Activated T-helper 2 cell treated with anti-CD3 and anti-CD28 coated beads, Interferon-gamma antibody, Interleukin-2, Interleukin-4, amounts not matched to agents 10 μg/mL and 5 μg/mL and 100 μg/mL, durations not matched to agents 14 hours and 24 hours and 36 hours (primary cell): ENCODE measurements around the gene ZNF563. TPM values are rescaled to one million over a fixed set of nuclear protein-coding genes. Genes with fewer than 3 reads are reported as not detected.

Source experiments
- DNase-seq: peaks from one replicate; pipeline ENCODE4 v3.0.0; 2021; ENCODE audit warnings: low spot score
- H3K27ac Mint-ChIP-seq: one replicate; pipeline ENCODE4 v1.8.0; 2021; ENCODE audit warnings: mixed read lengths
- H3K27me3 Mint-ChIP-seq: one replicate; pipeline ENCODE4 v1.8.0; 2021; ENCODE audit warnings: low read depth, mixed read lengths
- H3K36me3 Mint-ChIP-seq: one replicate; pipeline ENCODE4 v1.8.0; 2021; ENCODE audit warnings: low read depth, mixed read lengths
- H3K4me1 Mint-ChIP-seq: one replicate; pipeline ENCODE4 v1.8.0; 2021; ENCODE audit warnings: low read depth, mixed read lengths
- H3K4me3 Mint-ChIP-seq: one replicate; pipeline ENCODE4 v1.8.0; 2021; ENCODE audit warnings: low read depth, mild to moderate bottlenecking, moderate library complexity, mixed read lengths
- H3K9me3 Mint-ChIP-seq: one replicate; pipeline ENCODE4 v1.8.0; 2021; ENCODE audit warnings: mixed read lengths
- intact Hi-C: fragments of 100-400 bp; cut with micrococcal nuclease; formaldehyde crosslinking; loops from one replicate; pipeline ENCODE4 v1.15.1; 2023
- total RNA-seq: library from RNA; stranded (reverse); gene quantifications from 2 replicates; pipeline ENCODE4 v1.2.3, GENCODE V29; 2022

The ZNF563 gene
- total RNA-seq, 1 donor from 2014 or later = 4.2 TPM

DNA sequence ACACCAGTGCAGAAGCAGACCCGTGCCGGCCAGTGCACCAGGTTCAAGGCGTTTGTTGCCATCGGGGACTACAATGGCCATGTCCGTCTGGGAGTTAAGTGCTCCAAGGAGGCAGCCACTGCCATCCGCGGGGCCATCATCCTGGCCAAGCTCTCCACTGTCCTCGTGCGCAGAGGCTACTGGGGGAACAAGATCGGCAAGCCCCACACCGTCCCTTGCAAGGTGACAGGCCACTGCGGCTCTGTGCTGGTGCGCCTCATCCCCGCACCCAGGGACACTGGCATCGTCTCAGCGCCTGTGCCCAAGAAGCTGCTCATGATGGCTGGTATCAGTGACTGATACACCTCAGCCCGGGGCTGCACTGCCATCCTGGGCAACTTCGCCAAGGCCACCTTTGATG lies 48.8 kb downstream of the ZNF563 start:
- no peaks in the 10 kb centered on the region for H3K27me3 Mint-ChIP-seq
- no peak for DNase-seq
- H3K36me3 Mint-ChIP-seq = peaks cover 83% of the 10 kb centered on the region
- intact Hi-C loops = no loop called here
- peaks cover 50% of the 10 kb centered on the region for H3K9me3 Mint-ChIP-seq
- H3K4me3 Mint-ChIP-seq = no peak overlapping the region
- no peak overlapping the region for H3K27ac Mint-ChIP-seq
- peaks cover 10% of the 10 kb centered on the region for H3K4me1 Mint-ChIP-seq

DNA sequence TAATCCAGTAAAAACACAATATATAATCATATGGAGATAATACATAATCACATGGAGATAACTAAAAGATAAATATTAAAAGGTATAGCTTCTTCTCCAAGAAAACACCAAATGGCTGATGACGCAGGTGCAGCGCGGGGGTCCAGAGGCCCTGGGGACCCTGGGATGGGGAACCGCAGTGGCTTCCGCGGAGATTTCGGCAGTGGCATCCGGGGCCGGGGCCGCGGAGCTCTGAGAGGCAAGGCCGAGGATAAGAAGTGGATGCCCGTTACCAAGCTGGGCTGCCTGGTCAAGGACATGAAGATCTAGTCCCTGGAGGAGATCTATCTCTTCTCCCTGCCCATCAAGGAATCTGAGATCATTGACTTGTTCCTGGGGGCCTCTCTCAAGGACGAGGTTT lies 49.2 kb downstream of the ZNF563 start:
- no peaks in the 10 kb centered on the region for H3K27me3 Mint-ChIP-seq
- no peak overlapping the region for H3K4me3 Mint-ChIP-seq
- H3K4me1 Mint-ChIP-seq = peaks cover 6% of the 10 kb centered on the region
- H3K9me3 Mint-ChIP-seq = peaks cover 54% of the 10 kb centered on the region
- no peak overlapping the region for H3K27ac Mint-ChIP-seq
- peaks cover 83% of the 10 kb centered on the region for H3K36me3 Mint-ChIP-seq
- intact Hi-C loops = no loop called here
- no peak for DNase-seq

DNA sequence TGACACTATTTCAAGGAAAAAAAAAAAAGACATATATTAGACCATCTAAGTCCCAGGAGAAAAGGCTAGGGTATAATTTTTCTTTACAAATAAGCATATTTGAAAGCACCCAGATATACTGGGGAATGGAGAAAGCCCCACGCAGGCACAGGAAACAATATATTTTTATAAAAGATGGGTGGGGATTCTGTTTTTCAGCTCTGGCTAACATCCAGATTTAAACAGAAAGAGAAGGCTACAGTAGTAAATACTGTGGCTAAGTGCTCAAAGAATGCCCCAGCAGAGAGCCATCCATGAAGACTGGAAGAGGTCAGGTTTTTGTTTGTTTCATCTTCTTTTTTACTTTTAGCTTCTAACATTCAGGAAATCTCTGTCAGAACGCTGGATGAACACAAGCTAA lies 54.7 kb downstream of the ZNF563 start:
- H3K36me3 Mint-ChIP-seq = peaks cover 86% of the 10 kb centered on the region
- no peaks in the 10 kb centered on the region for H3K4me1 Mint-ChIP-seq
- no peak overlapping the region for H3K27ac Mint-ChIP-seq
- intact Hi-C loops = no loop called here
- peaks cover 80% of the 10 kb centered on the region for H3K9me3 Mint-ChIP-seq
- no peaks in the 10 kb centered on the region for H3K27me3 Mint-ChIP-seq
- DNase-seq = no peak
- H3K4me3 Mint-ChIP-seq = no peak overlapping the region

DNA sequence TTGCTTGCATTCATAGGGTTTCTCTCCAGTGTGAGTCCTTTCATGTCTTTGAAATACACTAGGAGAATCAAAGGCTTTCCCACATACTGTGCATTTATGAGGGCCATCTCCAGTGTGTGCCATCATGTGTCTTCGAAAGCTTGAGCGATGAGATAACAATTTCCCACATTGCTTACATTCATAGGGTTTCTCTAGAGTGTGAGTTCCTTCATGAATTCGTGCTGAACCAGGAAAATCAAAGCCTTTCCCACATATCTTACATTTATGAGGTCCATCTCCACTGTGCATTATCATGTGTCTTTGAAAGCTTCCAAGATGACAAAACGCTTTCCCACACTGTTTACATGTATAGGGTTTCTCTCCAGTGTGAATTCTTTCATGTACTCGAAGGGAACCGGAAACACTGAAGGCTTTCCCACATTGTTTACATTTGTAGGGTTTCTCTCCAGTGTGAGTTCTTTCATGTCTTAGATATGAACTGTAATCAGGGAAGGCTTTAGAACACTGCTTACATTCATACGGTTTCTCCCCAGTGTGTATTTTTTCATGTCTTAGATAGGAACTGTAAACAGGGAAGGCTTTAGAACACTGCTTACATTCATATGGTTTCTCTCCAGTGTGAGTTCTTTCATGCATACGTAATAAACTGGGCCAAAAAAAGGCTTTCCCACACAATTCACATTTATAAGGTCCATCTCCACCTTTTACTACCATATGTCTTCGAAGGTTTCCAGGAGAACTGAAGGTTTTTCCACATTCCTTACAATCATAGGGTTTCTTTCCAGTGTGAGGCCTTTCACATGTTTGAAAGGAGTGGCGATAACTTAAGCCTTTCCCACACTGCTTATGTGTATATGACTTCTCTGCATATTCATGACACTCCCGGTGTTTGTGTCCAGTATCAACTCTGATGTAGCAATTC lies 60.2 kb downstream of the ZNF563 start:
- no peaks in the 10 kb centered on the region for H3K4me1 Mint-ChIP-seq
- DNase-seq = no peak
- H3K27ac Mint-ChIP-seq = no peak overlapping the region
- H3K4me3 Mint-ChIP-seq = no peak overlapping the region
- intact Hi-C loops = no loop called here
- H3K36me3 Mint-ChIP-seq = peaks cover 85% of the 10 kb centered on the region
- peaks cover 83% of the 10 kb centered on the region for H3K9me3 Mint-ChIP-seq
- no peaks in the 10 kb centered on the region for H3K27me3 Mint-ChIP-seq

GRCh38 chr19:12272386-12272785 lies 61.0 kb downstream of the ZNF563 start:
- no peaks in the 10 kb centered on the region for H3K27me3 Mint-ChIP-seq
- H3K36me3 Mint-ChIP-seq = peaks cover 81% of the 10 kb centered on the region
- no peak overlapping the region for H3K4me3 Mint-ChIP-seq
- no peaks in the 10 kb centered on the region for H3K4me1 Mint-ChIP-seq
- H3K9me3 Mint-ChIP-seq = peaks cover 84% of the 10 kb centered on the region
- intact Hi-C loops = no loop called here
- no peak for DNase-seq
- H3K27ac Mint-ChIP-seq = no peak overlapping the region

GRCh38 chr19:12270854-12271253 lies 62.6 kb downstream of the ZNF563 start:
- peaks cover 77% of the 10 kb centered on the region for H3K9me3 Mint-ChIP-seq
- H3K27ac Mint-ChIP-seq = no peak overlapping the region
- DNase-seq = no peak
- no peaks in the 10 kb centered on the region for H3K4me1 Mint-ChIP-seq
- intact Hi-C loops = no loop called here
- H3K36me3 Mint-ChIP-seq = peaks cover 69% of the 10 kb centered on the region
- H3K4me3 Mint-ChIP-seq = no peak overlapping the region
- no peaks in the 10 kb centered on the region for H3K27me3 Mint-ChIP-seq

Other genes starting within 250 kb of the ZNF563 start
- gene ZNF20, start 193.3 kb downstream of the ZNF563 start, total RNA-seq = 4.1 and 4.3 TPM in 2 replicates
- gene ZNF625, start 176.9 kb downstream of the ZNF563 start, total RNA-seq = 3.1 and 4.1 TPM in 2 replicates
- 7.7 and 9.7 TPM in 2 replicates for gene ZNF136, start 170.5 kb downstream of the ZNF563 start, total RNA-seq
- gene ZNF44, start 38.8 kb downstream of the ZNF563 start, total RNA-seq = 8.6 and 8.7 TPM in 2 replicates
- gene ZNF442, start 32.0 kb upstream of the ZNF563 start, total RNA-seq = 0.55 and 1.2 TPM in 2 replicates
- gene ZNF799, start 67.6 kb upstream of the ZNF563 start, total RNA-seq = 3.8 and 5.3 TPM in 2 replicates
- gene ZNF443, start 107.4 kb upstream of the ZNF563 start, total RNA-seq = 4.3 and 4.5 TPM in 2 replicates
- gene ZNF709, start 151.2 kb upstream of the ZNF563 start, total RNA-seq = 0.18 and 2.4 TPM in 2 replicates
- gene ZNF564, start 217.8 kb upstream of the ZNF563 start, total RNA-seq = 7.4 and 7.6 TPM in 2 replicates